Spleen (tissue), 7 donors: ENCODE data around the gene PNPO.

Experiments
- POLR2A ChIP-seq, 3 donors: fragments of 450-650 bp; IDR thresholded peaks; one replicate each; pipeline ENCODE4 v1.5.1; 2017; ENCODE audit warnings: antibody characterized with exemption in 3 of 3, mild to moderate bottlenecking in 1 of 3
- POLR2AphosphoS5 ChIP-seq, 3 donors: sonication (generic); formaldehyde crosslinking; IDR thresholded peaks; one replicate each; pipeline ENCODE4 v1.5.1; 2017; ENCODE audit warnings: antibody characterized with exemption in 3 of 3
- TF ChIP-seq, protein P1 (sequence below), 11 experiments: fragments of 200-600 bp in 7 of 11; fragments of 450-650 bp in 4 of 11; sonication (generic) in 4 of 11; IDR thresholded peaks in 8 of 11; conservative IDR thresholded peaks in 3 of 11; 1 replicate in 7 of 11; 2 replicates in 4 of 11; pipeline versions ENCODE4 v1.4.0 to v1.8.0; 2016 to 2021; ENCODE audit warnings: antibody characterized with exemption in 11 of 11, inconsistent platforms in 4 of 11, mild to moderate bottlenecking in 1 of 11
- donor health status: DM: no; HTN: no; CAD: no; lungs with moderate emphysema.
- donor health status: DM: no; HTN: no; CAD: no.
- donor health status: DM: no; HTN: no; CAD: no.

DNA sequence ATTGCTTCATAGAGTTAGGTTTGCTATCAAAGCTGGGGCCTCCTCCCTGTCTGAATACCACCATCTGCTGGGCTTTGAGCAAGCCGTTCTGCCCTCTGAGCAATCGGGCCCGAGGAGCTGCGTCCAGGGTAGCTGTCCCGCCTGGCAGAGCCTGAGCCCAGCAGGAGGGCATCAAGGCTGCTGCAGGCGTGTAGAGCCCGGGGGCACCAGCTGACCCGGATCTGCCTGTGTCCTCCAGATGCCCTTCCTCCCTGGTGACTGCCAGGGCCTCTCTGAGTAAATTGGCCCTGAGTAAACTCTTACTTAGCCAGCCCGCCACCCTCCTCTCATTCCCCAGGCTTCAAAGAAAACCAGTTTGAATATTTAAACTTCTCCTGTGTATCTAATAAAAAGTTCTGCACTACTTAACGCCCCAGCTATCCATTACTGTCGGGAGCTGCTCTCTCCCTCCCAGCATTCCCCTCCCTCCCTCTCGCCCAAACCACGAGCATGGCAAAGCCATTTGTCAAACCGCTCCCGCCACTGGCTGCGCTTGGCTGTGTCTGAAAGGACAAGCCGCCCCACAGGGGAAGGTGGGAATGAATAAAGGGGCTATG lies 46.0 kb downstream of the PNPO start:
- no peak for TF ChIP-seq POLR2A (IDR thresholded peaks at IDR 0.05)
- peak; percentile 33 to 74 (median 59) for TF ChIP-seq POLR2AphosphoS5 (IDR thresholded peaks at IDR 0.05)
- TF ChIP-seq, protein P1, sequence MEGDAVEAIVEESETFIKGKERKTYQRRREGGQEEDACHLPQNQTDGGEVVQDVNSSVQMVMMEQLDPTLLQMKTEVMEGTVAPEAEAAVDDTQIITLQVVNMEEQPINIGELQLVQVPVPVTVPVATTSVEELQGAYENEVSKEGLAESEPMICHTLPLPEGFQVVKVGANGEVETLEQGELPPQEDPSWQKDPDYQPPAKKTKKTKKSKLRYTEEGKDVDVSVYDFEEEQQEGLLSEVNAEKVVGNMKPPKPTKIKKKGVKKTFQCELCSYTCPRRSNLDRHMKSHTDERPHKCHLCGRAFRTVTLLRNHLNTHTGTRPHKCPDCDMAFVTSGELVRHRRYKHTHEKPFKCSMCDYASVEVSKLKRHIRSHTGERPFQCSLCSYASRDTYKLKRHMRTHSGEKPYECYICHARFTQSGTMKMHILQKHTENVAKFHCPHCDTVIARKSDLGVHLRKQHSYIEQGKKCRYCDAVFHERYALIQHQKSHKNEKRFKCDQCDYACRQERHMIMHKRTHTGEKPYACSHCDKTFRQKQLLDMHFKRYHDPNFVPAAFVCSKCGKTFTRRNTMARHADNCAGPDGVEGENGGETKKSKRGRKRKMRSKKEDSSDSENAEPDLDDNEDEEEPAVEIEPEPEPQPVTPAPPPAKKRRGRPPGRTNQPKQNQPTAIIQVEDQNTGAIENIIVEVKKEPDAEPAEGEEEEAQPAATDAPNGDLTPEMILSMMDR (IDR thresholded peaks at IDR 0.05 in 8 of 11, conservative IDR thresholded peaks at IDR 0.05 in 3 of 11) = no peak
